ENCODE results near the gene ARSG.

The ARSG gene

GRCh38 chr17:68290955-68291835 is at the start of gene ARSG, which contains the start of gene SLC16A6:
Gene ARSG (plus strand): TSS chr17:68291495. CDS start chr17:68307494, 15,999 bp downstream.
Gene SLC16A6 (minus strand): TSS chr17:68291127. CDS start chr17:68278320, 12,807 bp downstream.
- TF ChIP-seq EZH2phosphoT487 (IDR thresholded peaks at IDR 0.05; ENCODE audit: borderline replicate concordance, low read length) (no peak), CTCF (IDR thresholded peaks at IDR 0.05; ENCODE audit: low read depth, low read length, poor library complexity, severe bottlenecking) (no peak)
- Histone ChIP-seq H3K4me2 (ENCODE audit: low read length) (peak within 1 kb of the TSS; percentile 89), H3K9me3 (ENCODE audit: control insufficient read depth, insufficient read depth, low read length) (no peaks in the 10 kb centered on the region), H3K36me3 (ENCODE audit: control insufficient read depth, low read length) (peaks cover 32% of the 10 kb centered on the region), H3F3A (ENCODE audit: control insufficient read depth, insufficient read depth) (peaks cover 24% of the 10 kb centered on the region), H3K27me3 (ENCODE audit: control insufficient read depth, low read length) (no peaks in the 10 kb centered on the region), H3K9me2 (replicated peaks; ENCODE audit: control insufficient read depth, low read length) (no peaks in the 10 kb centered on the region), H3K4me3 (ENCODE audit: low read length) (peak within 1 kb of the TSS; percentile 97), H4K20me1 (ENCODE audit: control insufficient read depth, insufficient read depth, low read depth, low read length) (no peaks in the 10 kb centered on the region), H3K4me1 (ENCODE audit: control insufficient read depth, low read length) (peaks cover 47% of the 10 kb centered on the region), H3K27ac (ENCODE audit: low read depth, low read length) (peak within 1 kb of the TSS; percentile 97), H3K79me2 (ENCODE audit: control insufficient read depth, low read length) (peaks cover 64% of the 10 kb centered on the region)

GRCh38 chr17:68246271-68247028 is 44.8 kb upstream of the ARSG start:
- H3K9me2 ChIP-seq (replicated peaks; ENCODE audit: control insufficient read depth, low read length) = no peaks in the 10 kb centered on the region
- H3K4me3 ChIP-seq (ENCODE audit: low read length) = peak overlapping the region; percentile 86
- peaks cover 39% of the 10 kb centered on the region for H3F3A ChIP-seq (ENCODE audit: control insufficient read depth, insufficient read depth)
- H3K27ac ChIP-seq (ENCODE audit: low read depth, low read length) = peak overlapping the region; percentile 85
- H3K27me3 ChIP-seq (ENCODE audit: control insufficient read depth, low read length) = no peaks in the 10 kb centered on the region
- no peaks in the 10 kb centered on the region for H3K9me3 ChIP-seq (ENCODE audit: control insufficient read depth, insufficient read depth, low read length)
- peak overlapping the region; percentile 95 for H3K4me2 ChIP-seq (ENCODE audit: low read length)
- peaks cover 35% of the 10 kb centered on the region for H3K36me3 ChIP-seq (ENCODE audit: control insufficient read depth, low read length)
- H3K79me2 ChIP-seq (ENCODE audit: control insufficient read depth, low read length) = peaks cover 69% of the 10 kb centered on the region
- no peaks in the 10 kb centered on the region for H4K20me1 ChIP-seq (ENCODE audit: control insufficient read depth, insufficient read depth, low read depth, low read length)
- no peak for TF ChIP-seq CTCF (IDR thresholded peaks at IDR 0.05; ENCODE audit: low read depth, low read length, poor library complexity, severe bottlenecking)
- TF ChIP-seq EZH2phosphoT487 (IDR thresholded peaks at IDR 0.05; ENCODE audit: borderline replicate concordance, low read length) = no peak
- peaks cover 81% of the 10 kb centered on the region for H3K4me1 ChIP-seq (ENCODE audit: control insufficient read depth, low read length)

DNA sequence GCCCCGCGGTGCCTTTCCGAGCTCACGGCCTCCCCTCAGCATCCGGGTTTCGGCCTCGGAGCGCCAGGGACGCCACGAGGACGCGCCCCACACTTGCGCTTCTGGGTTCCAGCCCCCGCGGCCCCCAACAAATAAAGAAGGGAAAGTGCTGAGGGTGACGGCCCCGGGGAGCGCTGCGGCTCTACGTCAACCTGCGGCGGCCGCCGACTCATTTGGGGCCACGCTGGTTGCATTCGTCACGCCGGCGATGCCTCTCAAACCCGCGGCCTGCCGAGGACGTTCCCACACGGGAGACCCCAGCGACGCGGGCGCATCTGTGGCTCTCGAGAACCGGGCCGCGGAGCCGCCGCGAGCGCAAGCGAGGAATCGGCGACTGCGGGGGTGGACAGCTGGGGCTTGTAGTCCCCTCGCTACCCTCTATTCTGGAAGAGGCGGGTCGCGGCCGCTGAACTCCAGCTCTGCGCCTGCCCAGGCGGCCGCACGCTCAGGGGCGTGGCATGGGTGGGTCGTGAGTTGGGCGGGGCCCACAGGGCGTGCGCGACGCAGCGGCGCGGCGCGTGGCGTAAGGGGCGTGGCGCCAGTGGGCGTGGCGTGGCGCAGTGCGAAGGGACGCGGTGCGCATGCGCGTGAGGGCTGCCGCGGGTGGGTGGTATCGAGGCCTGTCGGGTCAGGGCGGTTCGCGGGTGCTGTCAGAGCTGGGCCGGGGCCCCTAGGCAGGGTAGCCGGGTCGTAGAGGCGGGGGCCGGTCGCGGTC is 43.7 kb upstream of the ARSG start, which contains the start of gene AMZ2:
Gene AMZ2 (plus strand): TSS at position 599 of the 754 bp plus-strand sequence. CDS start 2,145 bp downstream, outside the sequence.
- H4K20me1 ChIP-seq (ENCODE audit: control insufficient read depth, insufficient read depth, low read depth, low read length) = no peaks in the 10 kb centered on the region
- peaks cover 47% of the 10 kb centered on the region for H3K36me3 ChIP-seq (ENCODE audit: control insufficient read depth, low read length)
- peaks cover 86% of the 10 kb centered on the region for H3K4me1 ChIP-seq (ENCODE audit: control insufficient read depth, low read length)
- no peaks in the 10 kb centered on the region for H3K9me2 ChIP-seq (replicated peaks; ENCODE audit: control insufficient read depth, low read length)
- peak within 1 kb of the TSS; percentile 95 for H3K4me2 ChIP-seq (ENCODE audit: low read length)
- no peaks in the 10 kb centered on the region for H3K27me3 ChIP-seq (ENCODE audit: control insufficient read depth, low read length)
- H3F3A ChIP-seq (ENCODE audit: control insufficient read depth, insufficient read depth) = peaks cover 48% of the 10 kb centered on the region
- TF ChIP-seq CTCF (IDR thresholded peaks at IDR 0.05; ENCODE audit: low read depth, low read length, poor library complexity, severe bottlenecking) = no peak
- no peak for TF ChIP-seq EZH2phosphoT487 (IDR thresholded peaks at IDR 0.05; ENCODE audit: borderline replicate concordance, low read length)
- peak within 1 kb of the TSS; percentile 86 for H3K4me3 ChIP-seq (ENCODE audit: low read length)
- H3K27ac ChIP-seq (ENCODE audit: low read depth, low read length) = peak within 1 kb of the TSS; percentile 85
- no peaks in the 10 kb centered on the region for H3K9me3 ChIP-seq (ENCODE audit: control insufficient read depth, insufficient read depth, low read length)
- H3K79me2 ChIP-seq (ENCODE audit: control insufficient read depth, low read length) = peaks cover 77% of the 10 kb centered on the region
